HG03457 (cell line): Measurements from ENCODE around the gene ANTXR1.

ENCODE experiments used
- ATAC-seq: cut with Tn5 transposase; IDR thresholded peaks from one replicate; pipeline ENCODE4 v1.9.1; 2021; ENCODE audit warnings: moderate number of reproducible peaks; ENCODE audit not compliant: unreplicated experiment

Gene ANTXR1

GRCh38 chr2:69131983-69132675 lies 119.2 kb downstream of the ANTXR1 start:
- ATAC-seq = no peak

- ATAC-seq = no peak
These were observed 120.1 kb downstream of the ANTXR1 start for GRCh38 chr2:69132960-69133590.

GRCh38 chr2:69133898-69134297 lies 120.9 kb downstream of the ANTXR1 start:
- ATAC-seq = no peak

- ATAC-seq = no peak
These were observed 121.4 kb downstream of the ANTXR1 start for GRCh38 chr2:69134306-69134945.

DNA sequence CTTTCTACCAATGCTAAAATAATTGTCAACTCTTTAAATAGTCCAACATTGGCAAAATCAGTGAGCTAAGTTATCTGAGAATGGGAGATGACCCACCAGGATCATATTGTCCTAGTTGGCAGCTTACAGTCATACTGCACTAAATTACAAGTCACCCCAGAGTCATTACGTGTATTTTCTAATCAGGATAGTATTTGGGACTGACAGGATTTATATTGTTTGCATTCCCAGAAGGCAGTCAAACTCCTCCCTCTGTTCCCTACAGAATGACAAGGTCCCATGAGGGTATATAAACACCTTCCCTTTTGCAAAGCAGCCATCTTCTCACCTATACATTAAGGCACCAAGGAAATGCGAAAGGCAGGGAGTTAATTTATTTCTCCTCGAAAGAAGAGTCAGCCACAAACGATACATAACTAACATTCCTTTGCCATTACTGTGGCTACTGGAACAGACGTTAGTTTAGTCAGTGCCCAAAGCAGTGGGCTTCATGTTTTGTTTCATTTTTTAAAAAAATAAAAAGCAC lies 125.3 kb downstream of the ANTXR1 start:
- no peak for ATAC-seq

DNA sequence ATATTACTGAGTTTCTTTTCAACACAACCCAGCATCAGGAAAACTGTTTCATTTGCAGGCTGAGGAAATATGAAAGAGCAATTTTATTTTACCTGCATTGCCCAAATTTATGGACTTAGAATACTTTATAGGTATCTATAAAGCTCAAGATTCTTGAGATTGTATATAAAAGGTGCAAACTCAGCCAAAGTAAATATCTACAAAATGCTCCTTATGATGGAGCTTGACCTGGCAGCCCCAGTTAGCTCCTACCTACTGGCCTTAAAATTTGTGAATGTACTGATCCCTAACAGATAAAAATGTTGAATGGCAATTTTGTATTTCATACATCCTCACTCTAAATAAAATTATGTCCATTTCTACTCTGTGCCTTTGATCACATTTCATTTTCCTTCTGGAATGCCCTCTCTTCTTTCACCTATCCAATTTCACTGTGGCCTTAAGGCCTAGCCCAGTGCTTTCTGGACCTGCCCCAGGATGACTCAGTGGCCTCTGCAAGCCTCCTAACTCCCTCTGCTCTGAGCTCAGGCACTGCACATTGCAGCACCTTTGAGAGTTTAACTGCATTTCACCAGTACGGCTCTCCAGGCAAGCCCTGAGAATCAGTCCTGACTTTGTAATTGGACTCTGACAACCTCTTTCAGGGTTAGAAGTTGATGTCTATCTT lies 125.9 kb downstream of the ANTXR1 start:
- no peak for ATAC-seq

GRCh38 chr2:69139778-69140670 lies 127.0 kb downstream of the ANTXR1 start:
- no peak for ATAC-seq

- ATAC-seq = no peak
These were observed 128.1 kb downstream of the ANTXR1 start for GRCh38 chr2:69141061-69141460.

- no peak for ATAC-seq
These were observed 130.9 kb downstream of the ANTXR1 start for GRCh38 chr2:69143748-69144360.

DNA sequence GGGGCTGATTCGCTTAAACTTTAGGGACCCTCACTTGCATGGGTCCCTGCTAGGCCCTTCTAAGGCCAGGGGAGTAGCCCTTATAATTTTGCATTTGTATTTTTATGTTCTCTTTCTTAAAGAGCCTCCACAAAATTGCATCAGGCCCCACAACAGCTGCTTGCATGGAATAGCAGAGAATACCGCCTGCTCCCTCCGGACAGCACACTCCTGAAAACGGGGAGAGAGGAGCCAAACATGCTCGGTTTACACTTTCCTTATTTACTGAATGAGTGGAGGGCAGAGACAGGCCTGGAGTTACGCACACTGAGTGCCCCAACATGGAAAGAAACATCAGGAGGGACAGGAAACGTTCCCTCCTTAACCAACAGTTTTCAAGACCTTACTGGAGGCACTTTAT lies 132.2 kb downstream of the ANTXR1 start:
- ATAC-seq = no peak

DNA sequence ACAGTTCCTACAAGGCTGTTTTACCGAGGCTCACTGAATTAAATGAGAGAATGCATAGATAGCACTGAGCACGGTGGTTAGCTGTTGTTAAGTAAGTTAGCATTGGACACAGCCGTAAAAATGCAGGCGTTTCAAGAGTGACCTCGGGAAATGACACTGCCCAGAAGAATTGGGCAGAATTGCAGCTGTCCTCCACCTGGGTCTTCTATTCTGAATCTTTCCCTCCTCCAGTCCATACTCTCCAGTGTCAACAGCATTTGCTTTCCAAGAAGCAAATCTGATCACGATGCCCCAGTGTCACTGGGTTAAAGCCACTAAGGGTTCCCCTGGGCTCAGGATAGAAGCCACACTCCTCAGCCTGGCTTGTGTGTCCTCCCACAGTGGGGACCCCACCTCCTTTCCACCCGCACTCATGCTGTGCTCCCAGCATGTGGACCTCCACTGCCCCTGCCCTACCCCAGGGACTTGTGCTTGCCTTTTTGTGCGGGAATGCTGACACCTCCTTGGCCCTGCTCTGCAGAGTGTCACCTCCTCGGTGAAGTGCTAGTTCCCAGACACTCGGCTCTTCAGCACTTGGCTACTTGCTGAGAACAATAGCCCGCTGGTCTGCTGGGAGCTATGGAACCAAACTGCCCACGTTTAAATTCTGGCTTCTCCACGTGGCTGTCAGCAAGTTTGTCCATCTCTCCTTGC lies 135.0 kb downstream of the ANTXR1 start:
- no peak for ATAC-seq

DNA sequence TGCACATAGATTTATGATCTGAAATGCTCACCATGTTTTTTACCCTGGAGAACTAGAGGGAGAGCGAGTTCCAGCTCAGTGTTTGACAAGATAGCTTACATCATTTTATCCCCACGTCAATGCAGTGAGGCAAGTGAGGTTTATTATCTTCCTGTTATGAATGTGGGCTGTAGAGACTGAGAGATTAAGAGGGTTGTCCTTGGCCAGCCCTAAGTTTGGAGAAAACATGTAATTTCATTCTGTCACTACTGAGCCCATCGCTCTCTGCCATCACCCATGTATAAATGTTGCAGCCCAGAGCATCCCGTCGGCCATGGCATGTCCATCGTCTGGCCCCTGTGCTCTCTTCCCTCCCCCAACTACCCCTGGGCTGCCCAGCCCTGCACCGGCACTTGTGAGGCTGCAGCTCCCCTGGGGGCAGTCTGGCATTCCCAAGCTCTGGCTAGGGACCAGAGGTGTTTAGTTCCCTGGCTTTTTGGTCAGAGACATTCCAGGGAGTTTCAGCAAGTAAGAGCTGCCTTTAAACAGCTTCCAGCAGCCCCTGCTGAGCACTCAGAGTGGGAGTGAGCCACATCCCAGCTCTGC lies 136.7 kb downstream of the ANTXR1 start:
- ATAC-seq = no peak

DNA sequence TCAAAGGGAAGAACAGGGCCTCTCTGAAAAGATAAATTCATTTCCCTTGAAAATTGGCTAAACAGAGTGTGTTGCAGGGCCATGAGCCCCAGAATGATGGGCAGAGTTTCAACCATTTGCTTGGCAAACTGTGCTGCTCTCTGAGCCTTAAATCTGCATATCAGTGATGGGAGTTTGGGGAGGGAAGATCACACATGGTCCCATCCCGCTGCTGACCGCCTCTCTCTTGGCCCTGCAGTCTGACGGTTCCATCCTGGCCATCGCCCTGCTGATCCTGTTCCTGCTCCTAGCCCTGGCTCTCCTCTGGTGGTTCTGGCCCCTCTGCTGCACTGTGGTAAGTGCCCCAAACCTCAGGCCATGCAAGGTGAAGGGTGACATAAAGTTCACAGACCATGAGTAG lies 139.0 kb downstream of the ANTXR1 start:
- ATAC-seq = no peak

DNA sequence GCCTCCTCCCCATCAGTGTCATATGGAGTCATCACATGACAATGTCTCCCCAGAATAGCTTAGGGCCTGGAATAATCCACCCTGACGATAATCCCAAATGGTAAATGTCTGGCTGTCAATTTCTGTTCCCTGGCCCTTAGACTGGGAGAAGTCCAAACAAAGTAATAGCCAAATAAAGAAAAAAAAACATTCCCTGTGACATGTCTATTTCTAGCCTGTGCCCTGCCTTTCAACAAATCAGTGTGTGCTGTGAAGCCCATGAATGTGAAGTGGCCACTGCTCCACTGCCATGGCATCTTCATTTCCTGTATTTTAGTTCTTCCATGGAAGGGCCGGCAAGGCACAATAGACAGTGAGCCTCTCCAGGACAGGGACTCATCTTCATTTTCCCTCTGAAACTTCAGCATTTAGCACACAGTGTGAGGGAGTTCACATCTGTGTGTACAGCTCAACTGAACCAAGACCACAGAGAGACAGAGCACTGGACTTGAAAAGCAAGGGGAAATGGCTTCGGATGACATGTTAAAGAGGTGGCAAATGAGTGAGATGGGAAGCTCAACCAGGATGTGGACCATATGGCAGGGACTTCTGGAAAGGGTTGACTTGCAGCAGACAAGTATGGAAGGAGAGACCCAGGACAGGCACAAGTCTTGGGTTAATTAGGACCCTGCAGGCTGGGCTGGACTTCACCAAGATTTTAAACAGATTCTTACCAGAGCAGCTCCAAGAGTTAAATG lies 140.0 kb downstream of the ANTXR1 start:
- ATAC-seq = no peak

GRCh38 chr2:69154106-69154505 lies 141.1 kb downstream of the ANTXR1 start:
- no peak for ATAC-seq

DNA sequence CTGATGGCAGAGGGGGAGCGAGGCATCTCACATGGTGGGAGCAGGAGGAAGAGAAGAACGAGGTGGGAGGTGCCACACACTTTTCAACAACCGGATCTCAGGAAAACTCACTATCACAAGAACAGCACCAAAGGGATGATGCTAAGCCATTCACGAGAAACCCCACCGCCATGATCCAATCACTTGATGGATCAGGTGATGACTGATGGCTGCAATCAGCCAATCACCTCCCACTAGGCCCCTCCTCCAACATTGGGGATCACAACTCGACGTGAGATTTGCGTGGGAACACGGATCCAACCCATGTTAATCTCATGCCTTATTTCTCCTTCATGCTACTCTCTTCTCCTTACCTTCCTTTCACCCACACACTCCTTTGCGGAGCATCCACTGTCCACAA lies 143.6 kb downstream of the ANTXR1 start:
- no peak for ATAC-seq

DNA sequence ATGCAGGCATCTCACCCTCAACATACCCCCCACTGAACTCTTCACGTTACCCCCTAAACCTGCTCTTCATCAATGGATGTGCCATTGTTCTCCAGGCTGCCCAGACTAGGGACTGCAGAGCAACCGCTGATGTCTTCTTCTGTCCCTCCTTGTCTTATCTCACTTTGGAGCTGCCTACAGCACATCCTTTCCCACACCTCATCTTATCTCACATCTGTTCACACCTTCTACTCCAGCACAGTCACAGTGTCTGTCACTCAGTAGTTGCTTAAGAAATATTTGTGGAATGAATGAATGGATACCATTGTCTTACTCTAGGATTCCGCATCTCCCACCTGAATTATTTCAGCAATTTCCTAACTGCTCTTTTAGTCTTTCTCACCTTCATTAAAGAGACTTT lies 144.5 kb downstream of the ANTXR1 start:
- no peak for ATAC-seq

GRCh38 chr2:69159986-69160385 lies 147.0 kb downstream of the ANTXR1 start:
- ATAC-seq = no peak
